WTC11 (cell line): ENCODE data around the gene CCDC141. TPM values are rescaled to one million over a fixed set of nuclear protein-coding genes. Genes with fewer than 3 reads are reported as not detected.

Experiments used
- ATAC-seq: fragments of 200-7000 bp; cut with Tn5 transposase; 2 replicates; pipeline ENCODE4 v1.10.0; 2021; ENCODE audit warnings: mild to moderate bottlenecking, moderate library complexity
- CTCF ChIA-PET: fragments of 300-600 bp; sonication (Branson Sonifier 250); formaldehyde crosslinking; loops from one replicate; lab custom pipeline; 2021; ENCODE audit warnings: antibody characterized with exemption; lab: Charles Lee
- POLR2A ChIA-PET: fragments of 350-600 bp; sonication (Branson Sonifier 250); formaldehyde crosslinking; loops from one replicate; lab custom pipeline; 2021; ENCODE audit warnings: antibody characterized with exemption; lab: Charles Lee
- DNase-seq: peaks from one replicate; pipeline ENCODE4 v3.0.0; 2021; ENCODE audit warnings: low spot score
- H3K27ac Mint-ChIP-seq: 2 replicates; pipeline ENCODE4 v1.8.0; 2021; ENCODE audit warnings: mixed read lengths
- H3K27me3 Mint-ChIP-seq: 2 replicates; pipeline ENCODE4 v1.8.0; 2021; ENCODE audit warnings: low read depth, mild to moderate bottlenecking, moderate library complexity, mixed read lengths
- H3K36me3 Mint-ChIP-seq: 2 replicates; pipeline ENCODE4 v1.8.0; 2021; ENCODE audit warnings: mixed read lengths
- H3K4me1 Mint-ChIP-seq: 2 replicates; pipeline ENCODE4 v1.8.0; 2022; ENCODE audit warnings: mixed read lengths
- H3K4me3 Mint-ChIP-seq: 2 replicates; pipeline ENCODE4 v1.8.0; 2021; ENCODE audit warnings: mild to moderate bottlenecking, moderate library complexity, mixed read lengths
- H3K9me3 Mint-ChIP-seq: 2 replicates; pipeline ENCODE4 v1.8.0; 2021; ENCODE audit warnings: mixed read lengths
- ATF1 ChIP-seq: sonication (generic); formaldehyde crosslinking; IDR thresholded peaks from 2 replicates; pipeline ENCODE4 v1.8.1; 2023; ENCODE audit warnings: mild to moderate bottlenecking, moderate library complexity, missing genetic modification reagents
- ATF3 ChIP-seq: sonication (generic); formaldehyde crosslinking; conservative IDR thresholded peaks from 2 replicates; pipeline ENCODE4 v1.8.1; 2022; ENCODE audit warnings: mild to moderate bottlenecking, missing genetic modification reagents
- E2F4 ChIP-seq: sonication (generic); formaldehyde crosslinking; IDR thresholded peaks from 2 replicates; pipeline ENCODE4 v1.8.1; 2022; ENCODE audit warnings: low read depth, mild to moderate bottlenecking, moderate library complexity, missing genetic modification reagents, borderline replicate concordance
- EMX1 ChIP-seq: fragments of 250-450 bp; sonication (Bioruptor Pico); IDR thresholded peaks from 2 replicates; pipeline ENCODE4 v1.8.0; 2021; ENCODE audit warnings: mild to moderate bottlenecking
- FOXP1 ChIP-seq: sonication (generic); formaldehyde crosslinking; IDR thresholded peaks from 2 replicates; pipeline ENCODE4 v1.8.0; 2022; ENCODE audit warnings: missing genetic modification reagents, mild to moderate bottlenecking, moderate library complexity, borderline replicate concordance
- GABPB1 ChIP-seq: sonication (generic); formaldehyde crosslinking; IDR thresholded peaks from 2 replicates; pipeline ENCODE4 v1.8.1; 2023; ENCODE audit warnings: mild to moderate bottlenecking, missing genetic modification reagents
- GRHL2 ChIP-seq: fragments of 250-450 bp; sonication (Bioruptor Pico); IDR thresholded peaks from 2 replicates; pipeline ENCODE4 v1.8.0; 2022; ENCODE audit warnings: mild to moderate bottlenecking, moderate library complexity; ENCODE audit not compliant: insufficient replicate concordance, severe bottlenecking
- HMGXB4 ChIP-seq: sonication (generic); formaldehyde crosslinking; IDR thresholded peaks from 2 replicates; pipeline ENCODE4 v1.8.1; 2023; ENCODE audit warnings: mild to moderate bottlenecking, moderate library complexity, missing genetic modification reagents
- IRF2 ChIP-seq: sonication (generic); formaldehyde crosslinking; IDR thresholded peaks from 2 replicates; pipeline ENCODE4 v1.8.0; 2022; ENCODE audit warnings: low read depth, missing genetic modification reagents, borderline replicate concordance
- JAZF1 ChIP-seq: fragments of 250-450 bp; sonication (Bioruptor Pico); IDR thresholded peaks from 2 replicates; pipeline ENCODE4 v1.9.0; 2021; ENCODE audit warnings: moderate library complexity, mild to moderate bottlenecking, inconsistent platforms
- MXD4 ChIP-seq: fragments of 250-450 bp; sonication (Bioruptor Pico); IDR thresholded peaks from 2 replicates; pipeline ENCODE4 v1.8.0; 2021; ENCODE audit warnings: mild to moderate bottlenecking, moderate library complexity, borderline replicate concordance
- NR1H2 ChIP-seq: sonication (generic); formaldehyde crosslinking; IDR thresholded peaks from 2 replicates; pipeline ENCODE4 v1.9.0; 2021; ENCODE audit warnings: mild to moderate bottlenecking, moderate library complexity, missing genetic modification reagents
- OVOL2 ChIP-seq: fragments of 250-450 bp; sonication (Bioruptor Pico); IDR thresholded peaks from 2 replicates; pipeline ENCODE4 v1.9.0; 2021; ENCODE audit warnings: mild to moderate bottlenecking, borderline replicate concordance
- PRDM15 ChIP-seq: sonication (generic); formaldehyde crosslinking; IDR thresholded peaks from 2 replicates; pipeline ENCODE4 v1.8.0; 2022; ENCODE audit warnings: missing genetic modification reagents
- RORB ChIP-seq: fragments of 250-450 bp; sonication (Bioruptor Pico); IDR thresholded peaks from 2 replicates; pipeline ENCODE4 v1.9.0; 2021; ENCODE audit warnings: mild to moderate bottlenecking
- SOX15 ChIP-seq: fragments of 250-450 bp; sonication (Bioruptor Pico); IDR thresholded peaks from 2 replicates; pipeline ENCODE4 v1.9.0; 2021; ENCODE audit warnings: mild to moderate bottlenecking
- TEAD4 ChIP-seq: sonication (generic); formaldehyde crosslinking; IDR thresholded peaks from 2 replicates; pipeline ENCODE4 v1.8.0; 2022; ENCODE audit warnings: mild to moderate bottlenecking, missing genetic modification reagents
- ZMAT4 ChIP-seq: fragments of 250-450 bp; sonication (Bioruptor Pico); IDR thresholded peaks from 2 replicates; pipeline ENCODE4 v1.9.0; 2021; ENCODE audit warnings: mild to moderate bottlenecking
- ZNF121 ChIP-seq: sonication (generic); formaldehyde crosslinking; IDR thresholded peaks from 2 replicates; pipeline ENCODE4 v1.8.0; 2023; ENCODE audit warnings: missing genetic modification reagents
- ZNF232 ChIP-seq: sonication (generic); formaldehyde crosslinking; IDR thresholded peaks from 2 replicates; pipeline ENCODE4 v1.8.0; 2022; ENCODE audit warnings: mild to moderate bottlenecking, missing genetic modification reagents
- ZNF263 ChIP-seq: sonication (generic); formaldehyde crosslinking; IDR thresholded peaks from 2 replicates; pipeline ENCODE4 v1.8.1; 2022; ENCODE audit warnings: low read depth, mild to moderate bottlenecking, moderate library complexity, missing genetic modification reagents
- ZNF416 ChIP-seq: fragments of 250-450 bp; sonication (Bioruptor Pico); IDR thresholded peaks from 2 replicates; pipeline ENCODE4 v1.9.0; 2021; ENCODE audit warnings: mild to moderate bottlenecking, inconsistent platforms
- ZNF512 ChIP-seq: sonication (generic); formaldehyde crosslinking; IDR thresholded peaks from 2 replicates; pipeline ENCODE4 v1.8.1; 2022; ENCODE audit warnings: missing genetic modification reagents, borderline replicate concordance
- total RNA-seq: library from RNA; stranded (reverse); gene quantifications from 3 replicates; pipeline ENCODE4 v1.2.3, GENCODE V29; 2021

The CCDC141 gene
- total RNA-seq, 1 experiment from 2014 or later = 8.5 TPM

- Mint-ChIP-seq H3K27ac (no peak overlapping the region), H3K36me3 (no peaks in the 10 kb centered on the region), H3K4me3 (no peak overlapping the region), H3K27me3 (no peaks in the 10 kb centered on the region), H3K9me3 (no peaks in the 10 kb centered on the region), H3K4me1 (peaks cover 3% of the 10 kb centered on the region; the same call in 1 of the 2 replicates)
- TF ChIP-seq SOX15 (no peak), IRF2 (no peak), ZNF121 (no peak), OVOL2 (CRISPR knock-in tag) (no peak), PRDM15 (CRISPR knock-in tag) (no peak), ZNF232 (CRISPR knock-in tag) (no peak), ATF3 (CRISPR knock-in tag) (no peak), HMGXB4 (CRISPR knock-in tag) (no peak), FOXP1 (CRISPR knock-in tag) (no peak), GRHL2 (CRISPR knock-in tag) (no peak), JAZF1 (CRISPR knock-in tag) (no peak), TEAD4 (CRISPR knock-in tag) (no peak), ZNF416 (no peak), ATF1 (CRISPR knock-in tag) (no peak), ZMAT4 (no peak), MXD4 (CRISPR knock-in tag) (no peak), EMX1 (CRISPR knock-in tag) (no peak), NR1H2 (no peak), RORB (CRISPR knock-in tag) (no peak), GABPB1 (CRISPR knock-in tag) (no peak)
- ATAC-seq = no peak
- DNase-seq = no peak
- ChIA-PET POLR2A (no interaction called here), CTCF (no interaction called here)
These were observed 95.9 kb downstream of the CCDC141 start for GRCh38 chr2:178954049-178954448.

- H3K36me3 Mint-ChIP-seq = peaks cover 8% of the 10 kb centered on the region
- no peaks in the 10 kb centered on the region for H3K27me3 Mint-ChIP-seq
- POLR2A ChIA-PET = no interaction called here
- H3K4me3 Mint-ChIP-seq = no peak overlapping the region
- DNase-seq (no peak), ATAC-seq (no peak)
- CTCF ChIA-PET = interaction anchor here (1.0 kb wide), 1 partner anchor 69 kb away, joined by 3 read pairs; no protein-coding TSS in a partner anchor
- peaks cover 14% of the 10 kb centered on the region for H3K9me3 Mint-ChIP-seq
- peaks cover 4% of the 10 kb centered on the region; the same call in 1 of the 2 replicates for H3K4me1 Mint-ChIP-seq
- no peak overlapping the region; the same call in 1 of the 2 replicates for H3K27ac Mint-ChIP-seq
- TF ChIP-seq NR1H2 (no peak), ZNF263 (CRISPR knock-in tag) (no peak), E2F4 (CRISPR knock-in tag) (no peak), ZNF512 (CRISPR knock-in tag) (no peak)
These were observed 98.5 kb downstream of the CCDC141 start for GRCh38 chr2:178951266-178952006.
